ENCODE data around the gene LMBR1L.

Gene LMBR1L

GRCh38 chr12:49089821-49090773 lies 20.6 kb downstream of the LMBR1L start (continued):
- TF ChIP-seq, protein P1, sequence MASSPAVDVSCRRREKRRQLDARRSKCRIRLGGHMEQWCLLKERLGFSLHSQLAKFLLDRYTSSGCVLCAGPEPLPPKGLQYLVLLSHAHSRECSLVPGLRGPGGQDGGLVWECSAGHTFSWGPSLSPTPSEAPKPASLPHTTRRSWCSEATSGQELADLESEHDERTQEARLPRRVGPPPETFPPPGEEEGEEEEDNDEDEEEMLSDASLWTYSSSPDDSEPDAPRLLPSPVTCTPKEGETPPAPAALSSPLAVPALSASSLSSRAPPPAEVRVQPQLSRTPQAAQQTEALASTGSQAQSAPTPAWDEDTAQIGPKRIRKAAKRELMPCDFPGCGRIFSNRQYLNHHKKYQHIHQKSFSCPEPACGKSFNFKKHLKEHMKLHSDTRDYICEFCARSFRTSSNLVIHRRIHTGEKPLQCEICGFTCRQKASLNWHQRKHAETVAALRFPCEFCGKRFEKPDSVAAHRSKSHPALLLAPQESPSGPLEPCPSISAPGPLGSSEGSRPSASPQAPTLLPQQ (tag by site-specific recombination; IDR thresholded peaks at IDR 0.05), result peak; percentile 27; the same call in 1 of the 2 replicates
- peak; percentile 55; the same call in 1 of the 2 replicates for TF ChIP-seq ZNF777 (tag by site-specific recombination; IDR thresholded peaks at IDR 0.05; ENCODE audit: borderline replicate concordance)
- TF ChIP-seq ZNF155 (tag by site-specific recombination; IDR thresholded peaks at IDR 0.05), result no peak
- TF ChIP-seq ZNF555 (tag by site-specific recombination; conservative IDR thresholded peaks at IDR 0.05), result no peak
- TF ChIP-seq ZFP3 (tag by site-specific recombination; IDR thresholded peaks at IDR 0.05; ENCODE audit: low read depth), result no peak
- no peak for TF ChIP-seq ZNF624 (tag by site-specific recombination; IDR thresholded peaks at IDR 0.05)
- no peak for TF ChIP-seq ZNF223 (tag by site-specific recombination; IDR thresholded peaks at IDR 0.05)
- no peak for TF ChIP-seq MEIS1 (CRISPR knock-in tag; IDR thresholded peaks at IDR 0.05; ENCODE audit: borderline replicate concordance)
- TF ChIP-seq BCL6B (tag by site-specific recombination; IDR thresholded peaks at IDR 0.05), result no peak
- no peak for TF ChIP-seq ZNF548 (tag by site-specific recombination; IDR thresholded peaks at IDR 0.05)
- TF ChIP-seq CTCF (tag by site-specific recombination; IDR thresholded peaks at IDR 0.05), result peak; percentile 95
- TF ChIP-seq, protein P2, sequence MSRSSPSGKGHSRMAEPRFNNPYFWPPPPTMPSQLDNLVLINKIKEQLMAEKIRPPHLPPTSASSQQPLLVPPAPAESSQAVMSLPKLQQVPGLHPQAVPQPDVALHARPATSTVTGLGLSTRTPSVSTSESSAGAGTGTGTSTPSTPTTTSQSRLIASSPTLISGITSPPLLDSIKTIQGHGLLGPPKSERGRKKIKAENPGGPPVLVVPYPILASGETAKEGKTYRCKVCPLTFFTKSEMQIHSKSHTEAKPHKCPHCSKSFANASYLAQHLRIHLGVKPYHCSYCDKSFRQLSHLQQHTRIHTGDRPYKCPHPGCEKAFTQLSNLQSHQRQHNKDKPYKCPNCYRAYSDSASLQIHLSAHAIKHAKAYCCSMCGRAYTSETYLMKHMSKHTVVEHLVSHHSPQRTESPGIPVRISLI (tag by site-specific recombination; IDR thresholded peaks at IDR 0.05), result no peak
- no peak for TF ChIP-seq ZNF626 (tag by site-specific recombination; IDR thresholded peaks at IDR 0.05)
- peak; percentile 80 for TF ChIP-seq GLIS2 (tag by site-specific recombination; IDR thresholded peaks at IDR 0.05)
- TF ChIP-seq SETDB1 (IDR thresholded peaks at IDR 0.05; ENCODE audit: insufficient read length, low read length), result no peak
- TF ChIP-seq GLI4 (tag by site-specific recombination; IDR thresholded peaks at IDR 0.05), result no peak
- no peak for TF ChIP-seq ZNF529 (tag by site-specific recombination; IDR thresholded peaks at IDR 0.05; ENCODE audit: insufficient replicate concordance)
- no peak for TF ChIP-seq ZNF169 (tag by site-specific recombination; IDR thresholded peaks at IDR 0.05)
- TF ChIP-seq ZNF514 (tag by site-specific recombination; IDR thresholded peaks at IDR 0.05), result no peak
- no peak for TF ChIP-seq ZBTB49 (tag by site-specific recombination; IDR thresholded peaks at IDR 0.05; ENCODE audit: low read depth)
- TF ChIP-seq ZNF302 (tag by site-specific recombination; IDR thresholded peaks at IDR 0.05; ENCODE audit: low read depth), result no peak
- no peak for TF ChIP-seq ZNF792 (tag by site-specific recombination; IDR thresholded peaks at IDR 0.05)
- TF ChIP-seq ZNF211 (tag by site-specific recombination; IDR thresholded peaks at IDR 0.05; ENCODE audit: low read depth), result no peak
- no peak for TF ChIP-seq ZBTB1 (tag by site-specific recombination; IDR thresholded peaks at IDR 0.05)
- no peak for TF ChIP-seq ZNF140 (tag by site-specific recombination; IDR thresholded peaks at IDR 0.05)
- no peak for TF ChIP-seq ZFP69B (tag by site-specific recombination; IDR thresholded peaks at IDR 0.05)
- no peak for TF ChIP-seq ZNF558 (tag by site-specific recombination; IDR thresholded peaks at IDR 0.05)
- TF ChIP-seq ZIC2 (tag by site-specific recombination; IDR thresholded peaks at IDR 0.05), result peak; percentile 84
- TF ChIP-seq, protein P3, sequence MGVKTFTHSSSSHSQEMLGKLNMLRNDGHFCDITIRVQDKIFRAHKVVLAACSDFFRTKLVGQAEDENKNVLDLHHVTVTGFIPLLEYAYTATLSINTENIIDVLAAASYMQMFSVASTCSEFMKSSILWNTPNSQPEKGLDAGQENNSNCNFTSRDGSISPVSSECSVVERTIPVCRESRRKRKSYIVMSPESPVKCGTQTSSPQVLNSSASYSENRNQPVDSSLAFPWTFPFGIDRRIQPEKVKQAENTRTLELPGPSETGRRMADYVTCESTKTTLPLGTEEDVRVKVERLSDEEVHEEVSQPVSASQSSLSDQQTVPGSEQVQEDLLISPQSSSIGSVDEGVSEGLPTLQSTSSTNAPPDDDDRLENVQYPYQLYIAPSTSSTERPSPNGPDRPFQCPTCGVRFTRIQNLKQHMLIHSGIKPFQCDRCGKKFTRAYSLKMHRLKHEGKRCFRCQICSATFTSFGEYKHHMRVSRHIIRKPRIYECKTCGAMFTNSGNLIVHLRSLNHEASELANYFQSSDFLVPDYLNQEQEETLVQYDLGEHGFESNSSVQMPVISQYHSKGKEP (tag by site-specific recombination; IDR thresholded peaks at IDR 0.05), result no peak
- TF ChIP-seq ZNF274 (IDR thresholded peaks at IDR 0.05; ENCODE audit: low read length), result no peak
- TF ChIP-seq ZNF274 (tag by site-specific recombination; IDR thresholded peaks at IDR 0.05; ENCODE audit: borderline replicate concordance), result no peak
